C4-2B (cell line): ENCODE measurements around the gene ZW10.

Experiments used
- H3K27ac ChIP-seq: fragments of 450-650 bp; 2 replicates; pipeline ENCODE4 v1.5.1; 2017
- CTCF ChIP-seq: fragments of 450-650 bp; conservative IDR thresholded peaks from 2 replicates; pipeline ENCODE4 v1.5.1; 2017; ENCODE audit warnings: mild to moderate bottlenecking
- ZFX ChIP-seq: fragments of 450-650 bp; IDR thresholded peaks from 2 replicates; pipeline ENCODE4 v1.6.1; 2017

The ZW10 gene

GRCh38 chr11:113773416-113774173, at the start of gene ZW10:
Gene ZW10 (minus strand): TSS chr11:113773692. CDS start chr11:113773666, 26 bp downstream.
- TF ChIP-seq CTCF, result peak; percentile 96
- peak; percentile 27; the same call in 1 of the 2 replicates for TF ChIP-seq ZFX
- H3K27ac ChIP-seq, result peak within 1 kb of the TSS; percentile 81

GRCh38 chr11:113818426-113818825, 44.9 kb upstream of the ZW10 start:
- TF ChIP-seq CTCF (no peak), ZFX (no peak)
- H3K27ac ChIP-seq, result no peak overlapping the region

- no peak overlapping the region for H3K27ac ChIP-seq
- TF ChIP-seq CTCF, result no peak
- no peak for TF ChIP-seq ZFX
Observed at GRCh38 chr11:113817626-113818025, 44.1 kb upstream of the ZW10 start.

- TF ChIP-seq CTCF, result no peak
- TF ChIP-seq ZFX, result no peak
- no peak overlapping the region for H3K27ac ChIP-seq
Observed at GRCh38 chr11:113817162-113817561, 43.7 kb upstream of the ZW10 start.

GRCh38 chr11:113814181-113814580, 40.7 kb upstream of the ZW10 start:
- TF ChIP-seq ZFX (no peak), CTCF (no peak)
- H3K27ac ChIP-seq, result no peak overlapping the region

GRCh38 chr11:113808931-113809330, 35.4 kb upstream of the ZW10 start:
- TF ChIP-seq ZFX (no peak), CTCF (no peak)
- no peak overlapping the region for H3K27ac ChIP-seq

- H3K27ac ChIP-seq, result no peak overlapping the region
- TF ChIP-seq ZFX (no peak), CTCF (peak; percentile 83)
Observed at GRCh38 chr11:113806406-113806805, 32.9 kb upstream of the ZW10 start.
